K562 (cell line): ENCODE measurements around the gene C2orf66. TPM values are rescaled to one million over a fixed set of nuclear protein-coding genes. Genes with fewer than 3 reads are reported as not detected.

Experiments used
- ARNT ChIP-seq, 2 experiments: fragments of 450-650 bp; IDR thresholded peaks; 2 replicates each; pipeline ENCODE4 v1.6.1; 2016; ENCODE audit warnings: mild to moderate bottlenecking in 1 of 2
- CXXC5 ChIP-seq: fragments of 250-450 bp; sonication (Bioruptor Pico); IDR thresholded peaks from 2 replicates; pipeline ENCODE4 v1.8.0; 2022; ENCODE audit warnings: inconsistent platforms, mild to moderate bottlenecking, moderate library complexity
- DACH1 ChIP-seq: fragments of 450-650 bp; IDR thresholded peaks from 2 replicates; pipeline ENCODE4 v1.6.1; 2018; ENCODE audit not compliant: partially characterized antibody
- ETS1 ChIP-seq: conservative IDR thresholded peaks from 2 replicates; pipeline ENCODE4 v1.6.1; 2011; ENCODE audit warnings: low read depth, mild to moderate bottlenecking, low read length; ENCODE audit not compliant: control insufficient read depth
- GMEB1 ChIP-seq: fragments of 250-450 bp; sonication (Bioruptor Pico); IDR thresholded peaks from 2 replicates; pipeline ENCODE4 v1.4.0; 2020; ENCODE audit warnings: mild to moderate bottlenecking
- GTF2F1 ChIP-seq: IDR thresholded peaks from 2 replicates; pipeline ENCODE4 v1.6.1; 2011; ENCODE audit warnings: low read depth, low read length, improper control_type of control experiment
- HDAC2 ChIP-seq: fragments of 450-650 bp; IDR thresholded peaks from 2 replicates; pipeline ENCODE4 v1.6.1; 2016; ENCODE audit warnings: mild to moderate bottlenecking
- HDAC6 ChIP-seq: IDR thresholded peaks from 2 replicates; pipeline ENCODE4 v1.6.1; 2012; ENCODE audit warnings: low read depth, mild to moderate bottlenecking, control low read depth, inconsistent platforms, low read length, moderate library complexity
- HOMEZ ChIP-seq: fragments of 250-450 bp; sonication (Bioruptor Pico); IDR thresholded peaks from 2 replicates; pipeline ENCODE4 v1.4.0; 2020; ENCODE audit warnings: mild to moderate bottlenecking, moderate library complexity
- KLF1 ChIP-seq: fragments of 450-650 bp; IDR thresholded peaks from 2 replicates; pipeline ENCODE4 v1.6.1; 2016; ENCODE audit warnings: missing genetic modification characterization, missing compliant biosample characterization
- RBFOX2 ChIP-seq: fragments of 200-400 bp; formaldehyde crosslinking; IDR thresholded peaks from 2 replicates; pipeline ENCODE4 v1.6.1; 2017; ENCODE audit warnings: low read depth, mild to moderate bottlenecking, low read length, moderate library complexity
- RBM15 ChIP-seq: fragments of 200-400 bp; formaldehyde crosslinking; IDR thresholded peaks from 2 replicates; pipeline ENCODE4 v1.6.1; 2018; ENCODE audit warnings: mild to moderate bottlenecking, low read length, moderate library complexity; ENCODE audit not compliant: insufficient read depth
- SREBF1 ChIP-seq: fragments of 150-350 bp; IDR thresholded peaks from 2 replicates; pipeline ENCODE4 v1.6.1; 2014; ENCODE audit warnings: antibody characterized with exemption, low read depth, low read length, borderline replicate concordance
- STAT5A ChIP-seq: IDR thresholded peaks from 2 replicates; pipeline ENCODE4 v1.6.1; 2012; ENCODE audit warnings: low read length, inconsistent platforms, borderline replicate concordance
- THAP12 ChIP-seq: fragments of 250-450 bp; sonication (Bioruptor Pico); IDR thresholded peaks from 2 replicates; pipeline ENCODE4 v1.9.0; 2021; ENCODE audit warnings: mild to moderate bottlenecking, inconsistent platforms
- TRIM24 ChIP-seq, 2 experiments: fragments of 450-650 bp; IDR thresholded peaks; 2 replicates each; pipeline ENCODE4 v1.6.1; 2016
- ZBTB34 ChIP-seq: fragments of 250-450 bp; sonication (Bioruptor Pico); IDR thresholded peaks from 2 replicates; pipeline ENCODE4 v1.8.0; 2021; ENCODE audit warnings: mild to moderate bottlenecking, moderate library complexity
- ZKSCAN1 ChIP-seq: fragments of 150-350 bp; IDR thresholded peaks from 2 replicates; pipeline ENCODE4 v1.6.1; 2016; ENCODE audit warnings: low read depth, low read length
- ZNF740 ChIP-seq, 3 experiments: fragments of 200-800 bp in 1 of 3; sonication (Bioruptor generic) in 1 of 3; sonication (generic) in 1 of 3; formaldehyde crosslinking in 1 of 3; IDR thresholded peaks; 2 replicates each; pipeline versions ENCODE4 v1.6.1 to v1.8.0; 2016 to 2022; ENCODE audit warnings: mild to moderate bottlenecking in 2 of 3, missing compliant biosample characterization in 2 of 3, missing genetic modification characterization in 2 of 3, missing genetic modification reagents in 1 of 3
- ZNF75A ChIP-seq: fragments of 450-650 bp; formaldehyde crosslinking; IDR thresholded peaks from 2 replicates; pipeline ENCODE4 v1.4.0; 2020; ENCODE audit warnings: mild to moderate bottlenecking
- polyA plus RNA-seq, 8 experiments: library from polyadenylated mRNA; depleted of rRNA in 4 of 8; stranded (reverse) in 5 of 8; unstranded in 3 of 8; fragments of >200 nt; fragmentation: Nextera tagmentation in 2 of 8; fragmentation: Illumina TruSeq in 1 of 8; extraction: Ambion mirVana in 2 of 8; extraction: Trizol in 1 of 8; gene quantifications; 2 replicates each; pipeline versions ENCODE4 v1.2.1 to v1.2.3, GENCODE V29; 2011 to 2014; ENCODE audit warnings: inconsistent platforms in 1 of 8, missing spikeins in 1 of 8
- total RNA-seq, 7 experiments: library from RNA; depleted of rRNA in 6 of 7; stranded (reverse); fragments of >200 nt in 6 of 7; fragmentation: Illumina TruSeq in 2 of 7; extraction: Trizol in 2 of 7; gene quantifications; 2 replicates each; pipeline versions ENCODE4 v1.2.1 to v1.2.3, GENCODE V29; 2011 to 2021; ENCODE audit warnings: low replicate concordance in 1 of 7

Gene C2orf66
- total and polyA plus RNA-seq, 9 of the 15 experiments (the other 6 are each of a cell fraction or from before 2014, with no cell fraction given) = not detected

GRCh38 chr2:196809260-196809659, at the start of gene C2orf66 (continued):
- TF ChIP-seq ZBTB34 = no peak
- TF ChIP-seq GMEB1 (CRISPR knock-in tag) = no peak
- TF ChIP-seq HDAC2 = 0 out of 2 replicates have a peak, but pooled peaks have one; percentile 56
- TF ChIP-seq ZNF740 (CRISPR knock-in tag; IDR thresholded peaks at IDR 0.05) = no peak
- no peak for TF ChIP-seq ZNF740 (tag; IDR thresholded peaks at IDR 0.05)
- no peak for TF ChIP-seq SREBF1
- TF ChIP-seq HDAC6 = no peak
- peak in 1 of 2 experiments; percentile 50; a peak in 2 of 4 replicates for TF ChIP-seq TRIM24 (IDR thresholded peaks at IDR 0.05)
- peak; percentile 38; the same call in 1 of the 2 replicates for TF ChIP-seq STAT5A
- TF ChIP-seq ZNF75A (CRISPR knock-in tag) = no peak
- no peak for TF ChIP-seq RBM15
- TF ChIP-seq CXXC5 (CRISPR knock-in tag) = no peak
- no peak for TF ChIP-seq ARNT (IDR thresholded peaks at IDR 0.05)
- no peak for TF ChIP-seq THAP12 (CRISPR knock-in tag)
- TF ChIP-seq GTF2F1 = no peak
- TF ChIP-seq ZKSCAN1 = no peak
- no peak for TF ChIP-seq RBFOX2
- no peak for TF ChIP-seq KLF1
- no peak for TF ChIP-seq ETS1
- no peak for TF ChIP-seq DACH1
- TF ChIP-seq HOMEZ = no peak
